HCT116 (cell line): ENCODE data around the gene LYSMD2.

Source experiments
- CTCF ChIP-seq, 3 experiments: fragments of 200-600 bp in 1 of 3; sonication (generic) in 1 of 3; IDR thresholded peaks in 2 of 3; conservative IDR thresholded peaks in 1 of 3; 2 replicates each; pipeline ENCODE4 v1.5.1; 2012 to 2017; ENCODE audit warnings: low read depth in 2 of 3, low read length in 2 of 3, antibody characterized with exemption in 1 of 3, borderline replicate concordance in 1 of 3, control low read depth in 1 of 3, mild to moderate bottlenecking in 1 of 3, mixed read lengths in 1 of 3, mixed run types in 1 of 3, moderate library complexity in 1 of 3; ENCODE audit not compliant: insufficient read depth in 1 of 3
- JUND ChIP-seq: IDR thresholded peaks from 2 replicates; pipeline ENCODE4 v1.6.1; 2012
- POLR2AphosphoS5 ChIP-seq: IDR thresholded peaks from 2 replicates; pipeline ENCODE4 v1.6.1; 2011; ENCODE audit warnings: mild to moderate bottlenecking, low read depth, low read length, moderate library complexity
- ZFX ChIP-seq: fragments of 450-650 bp; IDR thresholded peaks from 2 replicates; pipeline ENCODE4 v1.6.1; 2017
- TF ChIP-seq, protein P1 (sequence below): IDR thresholded peaks from 2 replicates; pipeline ENCODE4 v1.6.1; 2011; ENCODE audit warnings: mild to moderate bottlenecking, low read length, moderate library complexity; ENCODE audit not compliant: insufficient replicate concordance; ENCODE audit errors: extremely low read depth

GRCh38 chr15:51768018-51768417, 30.6 kb upstream of the LYSMD2 start:
- TF ChIP-seq CTCF (IDR thresholded peaks at IDR 0.05 in 2 of 3, conservative IDR thresholded peaks at IDR 0.05 in 1 of 3; ENCODE audit: borderline replicate concordance in 1 of 3, insufficient read depth in 1 of 3, low read depth in 2 of 3, low read length in 2 of 3) (no peak), ZFX (no peak), POLR2AphosphoS5 (no peak), JUND (no peak)
- TF ChIP-seq, protein P1, sequence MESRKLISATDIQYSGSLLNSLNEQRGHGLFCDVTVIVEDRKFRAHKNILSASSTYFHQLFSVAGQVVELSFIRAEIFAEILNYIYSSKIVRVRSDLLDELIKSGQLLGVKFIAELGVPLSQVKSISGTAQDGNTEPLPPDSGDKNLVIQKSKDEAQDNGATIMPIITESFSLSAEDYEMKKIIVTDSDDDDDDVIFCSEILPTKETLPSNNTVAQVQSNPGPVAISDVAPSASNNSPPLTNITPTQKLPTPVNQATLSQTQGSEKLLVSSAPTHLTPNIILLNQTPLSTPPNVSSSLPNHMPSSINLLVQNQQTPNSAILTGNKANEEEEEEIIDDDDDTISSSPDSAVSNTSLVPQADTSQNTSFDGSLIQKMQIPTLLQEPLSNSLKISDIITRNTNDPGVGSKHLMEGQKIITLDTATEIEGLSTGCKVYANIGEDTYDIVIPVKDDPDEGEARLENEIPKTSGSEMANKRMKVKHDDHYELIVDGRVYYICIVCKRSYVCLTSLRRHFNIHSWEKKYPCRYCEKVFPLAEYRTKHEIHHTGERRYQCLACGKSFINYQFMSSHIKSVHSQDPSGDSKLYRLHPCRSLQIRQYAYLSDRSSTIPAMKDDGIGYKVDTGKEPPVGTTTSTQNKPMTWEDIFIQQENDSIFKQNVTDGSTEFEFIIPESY: no peak
